H1 (cell line): ENCODE data around the gene PDZRN3. TPM values are rescaled to one million over a fixed set of nuclear protein-coding genes. Genes with fewer than 3 reads are reported as not detected.

Experiments used
- CHD2 ChIP-seq: IDR thresholded peaks from 2 replicates; pipeline ENCODE4 v1.6.1; 2012; ENCODE audit warnings: low read length, improper control_type of control experiment
- FOSL1 ChIP-seq: IDR thresholded peaks from 2 replicates; pipeline ENCODE4 v1.6.1; 2011; ENCODE audit warnings: mild to moderate bottlenecking, low read depth, low read length, moderate library complexity; ENCODE audit not compliant: insufficient read depth
- KDM5A ChIP-seq: fragments of 200-600 bp; IDR thresholded peaks from 2 replicates; pipeline ENCODE4 v1.7.1; 2012; ENCODE audit warnings: mild to moderate bottlenecking, low read length, inconsistent platforms, mixed read lengths
- NRF1 ChIP-seq: IDR thresholded peaks from 2 replicates; pipeline ENCODE4 v1.6.1; 2011; ENCODE audit warnings: mild to moderate bottlenecking, low read depth, low read length, improper control_type of control experiment
- SIN3A ChIP-seq, 2 experiments: IDR thresholded peaks in 1 of 2; conservative IDR thresholded peaks in 1 of 2; 2 replicates each; pipeline ENCODE4 v1.6.1; 2011 to 2012; ENCODE audit warnings: low read length in 2 of 2, improper control_type of control experiment in 1 of 2, low read depth in 1 of 2, mild to moderate bottlenecking in 1 of 2
- SRF ChIP-seq: IDR thresholded peaks from 2 replicates; pipeline ENCODE4 v1.6.1; 2011; ENCODE audit warnings: mild to moderate bottlenecking, low read depth, low read length, moderate library complexity
- TBP ChIP-seq: IDR thresholded peaks from 2 replicates; pipeline ENCODE4 v1.6.1; 2011; ENCODE audit warnings: low read depth, low read length, improper control_type of control experiment
- polyA plus RNA-seq, 7 experiments: library from polyadenylated mRNA; depleted of rRNA in 3 of 7; stranded (reverse) in 5 of 7; unstranded in 2 of 7; fragments of >200 nt in 5 of 7; fragments of 200-250 nt in 2 of 7; gene quantifications; 1 replicate in 5 of 7; 2 replicates in 1 of 7; 4 replicates in 1 of 7; pipeline versions ENCODE4 v1.2.1 to v1.2.3, GENCODE V29; 2011 to 2013; ENCODE audit warnings: missing spikeins in 2 of 7, mixed read lengths in 2 of 7
- total RNA-seq: library from RNA; stranded (reverse); fragmentation: NEBNext Ultra II Directional; extraction: Animal tissue kit (Norgen Biotek cat#: 25700); gene quantifications from 2 replicates; pipeline ENCODE4 v1.2.1, GENCODE V29; 2021
- TF ChIP-seq, protein P1 (sequence below): fragments of 300-600 bp; sonication (generic); IDR thresholded peaks from 2 replicates; pipeline ENCODE4 v1.7.1; 2012; ENCODE audit warnings: low read length, moderate library complexity, mild to moderate bottlenecking, inconsistent platforms; ENCODE audit not compliant: insufficient replicate concordance
- TF ChIP-seq, protein P2 (sequence below): IDR thresholded peaks from 2 replicates; pipeline ENCODE4 v1.6.1; 2011; ENCODE audit warnings: low read depth, mild to moderate bottlenecking, low read length; ENCODE audit not compliant: insufficient read depth

PDZRN3 gene
- total and polyA plus RNA-seq, 2 of the 8 experiments (the other 6 are each of a cell fraction or from before 2014, with no cell fraction given), result 4.2 to 20.5 TPM

DNA sequence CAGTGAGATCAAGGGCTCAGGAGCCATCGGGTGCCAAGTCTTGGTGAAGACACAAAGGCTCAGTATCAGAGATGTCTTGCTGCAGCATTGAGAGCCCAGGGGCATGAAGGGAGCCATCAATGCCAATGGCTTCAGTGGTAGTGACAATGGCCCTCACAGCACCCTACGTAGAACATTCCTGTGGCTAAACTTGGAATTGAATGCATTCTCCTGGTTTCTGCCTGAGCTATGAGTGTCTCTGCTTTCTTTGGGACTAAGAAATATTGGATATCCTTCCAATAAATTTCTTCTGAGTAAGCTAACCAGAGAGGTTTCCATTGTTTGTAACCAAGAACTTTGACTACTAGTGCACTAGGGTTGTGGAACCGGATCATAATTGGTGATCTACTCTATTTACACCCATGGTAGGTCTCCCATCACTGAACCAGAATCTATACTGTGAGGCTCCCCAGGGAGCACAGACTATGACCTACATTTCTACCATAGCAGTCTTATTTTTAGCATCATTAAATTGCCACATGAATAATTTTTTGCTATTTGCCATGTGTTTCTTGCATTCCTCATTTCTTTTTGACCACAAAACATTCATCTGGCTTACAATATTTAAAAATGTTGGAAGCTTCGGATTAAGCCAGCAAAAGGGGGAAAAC, 31.6 kb upstream of the PDZRN3 start (continued):
- TF ChIP-seq, protein P1, sequence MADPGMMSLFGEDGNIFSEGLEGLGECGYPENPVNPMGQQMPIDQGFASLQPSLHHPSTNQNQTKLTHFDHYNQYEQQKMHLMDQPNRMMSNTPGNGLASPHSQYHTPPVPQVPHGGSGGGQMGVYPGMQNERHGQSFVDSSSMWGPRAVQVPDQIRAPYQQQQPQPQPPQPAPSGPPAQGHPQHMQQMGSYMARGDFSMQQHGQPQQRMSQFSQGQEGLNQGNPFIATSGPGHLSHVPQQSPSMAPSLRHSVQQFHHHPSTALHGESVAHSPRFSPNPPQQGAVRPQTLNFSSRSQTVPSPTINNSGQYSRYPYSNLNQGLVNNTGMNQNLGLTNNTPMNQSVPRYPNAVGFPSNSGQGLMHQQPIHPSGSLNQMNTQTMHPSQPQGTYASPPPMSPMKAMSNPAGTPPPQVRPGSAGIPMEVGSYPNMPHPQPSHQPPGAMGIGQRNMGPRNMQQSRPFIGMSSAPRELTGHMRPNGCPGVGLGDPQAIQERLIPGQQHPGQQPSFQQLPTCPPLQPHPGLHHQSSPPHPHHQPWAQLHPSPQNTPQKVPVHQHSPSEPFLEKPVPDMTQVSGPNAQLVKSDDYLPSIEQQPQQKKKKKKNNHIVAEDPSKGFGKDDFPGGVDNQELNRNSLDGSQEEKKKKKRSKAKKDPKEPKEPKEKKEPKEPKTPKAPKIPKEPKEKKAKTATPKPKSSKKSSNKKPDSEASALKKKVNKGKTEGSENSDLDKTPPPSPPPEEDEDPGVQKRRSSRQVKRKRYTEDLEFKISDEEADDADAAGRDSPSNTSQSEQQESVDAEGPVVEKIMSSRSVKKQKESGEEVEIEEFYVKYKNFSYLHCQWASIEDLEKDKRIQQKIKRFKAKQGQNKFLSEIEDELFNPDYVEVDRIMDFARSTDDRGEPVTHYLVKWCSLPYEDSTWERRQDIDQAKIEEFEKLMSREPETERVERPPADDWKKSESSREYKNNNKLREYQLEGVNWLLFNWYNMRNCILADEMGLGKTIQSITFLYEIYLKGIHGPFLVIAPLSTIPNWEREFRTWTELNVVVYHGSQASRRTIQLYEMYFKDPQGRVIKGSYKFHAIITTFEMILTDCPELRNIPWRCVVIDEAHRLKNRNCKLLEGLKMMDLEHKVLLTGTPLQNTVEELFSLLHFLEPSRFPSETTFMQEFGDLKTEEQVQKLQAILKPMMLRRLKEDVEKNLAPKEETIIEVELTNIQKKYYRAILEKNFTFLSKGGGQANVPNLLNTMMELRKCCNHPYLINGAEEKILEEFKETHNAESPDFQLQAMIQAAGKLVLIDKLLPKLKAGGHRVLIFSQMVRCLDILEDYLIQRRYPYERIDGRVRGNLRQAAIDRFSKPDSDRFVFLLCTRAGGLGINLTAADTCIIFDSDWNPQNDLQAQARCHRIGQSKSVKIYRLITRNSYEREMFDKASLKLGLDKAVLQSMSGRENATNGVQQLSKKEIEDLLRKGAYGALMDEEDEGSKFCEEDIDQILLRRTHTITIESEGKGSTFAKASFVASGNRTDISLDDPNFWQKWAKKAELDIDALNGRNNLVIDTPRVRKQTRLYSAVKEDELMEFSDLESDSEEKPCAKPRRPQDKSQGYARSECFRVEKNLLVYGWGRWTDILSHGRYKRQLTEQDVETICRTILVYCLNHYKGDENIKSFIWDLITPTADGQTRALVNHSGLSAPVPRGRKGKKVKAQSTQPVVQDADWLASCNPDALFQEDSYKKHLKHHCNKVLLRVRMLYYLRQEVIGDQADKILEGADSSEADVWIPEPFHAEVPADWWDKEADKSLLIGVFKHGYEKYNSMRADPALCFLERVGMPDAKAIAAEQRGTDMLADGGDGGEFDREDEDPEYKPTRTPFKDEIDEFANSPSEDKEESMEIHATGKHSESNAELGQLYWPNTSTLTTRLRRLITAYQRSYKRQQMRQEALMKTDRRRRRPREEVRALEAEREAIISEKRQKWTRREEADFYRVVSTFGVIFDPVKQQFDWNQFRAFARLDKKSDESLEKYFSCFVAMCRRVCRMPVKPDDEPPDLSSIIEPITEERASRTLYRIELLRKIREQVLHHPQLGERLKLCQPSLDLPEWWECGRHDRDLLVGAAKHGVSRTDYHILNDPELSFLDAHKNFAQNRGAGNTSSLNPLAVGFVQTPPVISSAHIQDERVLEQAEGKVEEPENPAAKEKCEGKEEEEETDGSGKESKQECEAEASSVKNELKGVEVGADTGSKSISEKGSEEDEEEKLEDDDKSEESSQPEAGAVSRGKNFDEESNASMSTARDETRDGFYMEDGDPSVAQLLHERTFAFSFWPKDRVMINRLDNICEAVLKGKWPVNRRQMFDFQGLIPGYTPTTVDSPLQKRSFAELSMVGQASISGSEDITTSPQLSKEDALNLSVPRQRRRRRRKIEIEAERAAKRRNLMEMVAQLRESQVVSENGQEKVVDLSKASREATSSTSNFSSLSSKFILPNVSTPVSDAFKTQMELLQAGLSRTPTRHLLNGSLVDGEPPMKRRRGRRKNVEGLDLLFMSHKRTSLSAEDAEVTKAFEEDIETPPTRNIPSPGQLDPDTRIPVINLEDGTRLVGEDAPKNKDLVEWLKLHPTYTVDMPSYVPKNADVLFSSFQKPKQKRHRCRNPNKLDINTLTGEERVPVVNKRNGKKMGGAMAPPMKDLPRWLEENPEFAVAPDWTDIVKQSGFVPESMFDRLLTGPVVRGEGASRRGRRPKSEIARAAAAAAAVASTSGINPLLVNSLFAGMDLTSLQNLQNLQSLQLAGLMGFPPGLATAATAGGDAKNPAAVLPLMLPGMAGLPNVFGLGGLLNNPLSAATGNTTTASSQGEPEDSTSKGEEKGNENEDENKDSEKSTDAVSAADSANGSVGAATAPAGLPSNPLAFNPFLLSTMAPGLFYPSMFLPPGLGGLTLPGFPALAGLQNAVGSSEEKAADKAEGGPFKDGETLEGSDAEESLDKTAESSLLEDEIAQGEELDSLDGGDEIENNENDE, result no peak
- TF ChIP-seq, protein P2, sequence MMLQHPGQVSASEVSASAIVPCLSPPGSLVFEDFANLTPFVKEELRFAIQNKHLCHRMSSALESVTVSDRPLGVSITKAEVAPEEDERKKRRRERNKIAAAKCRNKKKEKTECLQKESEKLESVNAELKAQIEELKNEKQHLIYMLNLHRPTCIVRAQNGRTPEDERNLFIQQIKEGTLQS, result no peak
- TF ChIP-seq SIN3A (conservative IDR thresholded peaks at IDR 0.05 in 1 of 2, IDR thresholded peaks at IDR 0.05 in 1 of 2; ENCODE audit: low read depth in 1 of 2, low read length in 2 of 2) (no peak), FOSL1 (no peak), TBP (no peak), NRF1 (no peak), CHD2 (no peak), KDM5A (no peak), SRF (no peak)
